Measurements from ENCODE around the gene MKNK2. TPM values are rescaled to one million over a fixed set of nuclear protein-coding genes. Genes with fewer than 3 reads are reported as not detected.

MKNK2 gene
- total and polyA plus RNA-seq, 2 of the 13 experiments (the other 11 are each of a cell fraction or from before 2014, with no cell fraction given) = 44.9 to 112 TPM

- TF ChIP-seq ZNF501 (CRISPR knock-in tag; IDR thresholded peaks at IDR 0.05) (peak; percentile 70; the same call in 1 of the 2 replicates), NFE2L2 (IDR thresholded peaks at IDR 0.05; ENCODE audit: low read length) (no peak), SPEN (CRISPR knock-in tag; IDR thresholded peaks at IDR 0.05; ENCODE audit: low read depth) (peak; percentile 91), IKZF1 (IDR thresholded peaks at IDR 0.05) (no peak), ZNF10 (CRISPR knock-in tag; IDR thresholded peaks at IDR 0.05; ENCODE audit: borderline replicate concordance, low read depth) (no peak), ZNF556 (CRISPR knock-in tag; IDR thresholded peaks at IDR 0.05; ENCODE audit: borderline replicate concordance) (no peak; the same call in 1 of the 2 replicates), ATF6 (CRISPR knock-in tag; conservative IDR thresholded peaks at IDR 0.05) (0 out of 2 replicates have a peak, but pooled peaks have one; percentile 81), ZNF674 (CRISPR knock-in tag; IDR thresholded peaks at IDR 0.05; ENCODE audit: low read depth) (no peak; the same call in 1 of the 2 replicates), REST (IDR thresholded peaks at IDR 0.05; ENCODE audit: borderline replicate concordance in 1 of 2, low read depth in 1 of 2, low read length in 2 of 2) (no peak), RORA (CRISPR knock-in tag; IDR thresholded peaks at IDR 0.05) (no peak), MTA3 (CRISPR knock-in tag; IDR thresholded peaks at IDR 0.05) (no peak), ZNF740 (CRISPR knock-in tag; IDR thresholded peaks at IDR 0.05) (no peak), PHF5A (CRISPR knock-in tag; IDR thresholded peaks at IDR 0.05; ENCODE audit: low read depth, unreplicated experiment) (peak; percentile 95), PRPF4 (IDR thresholded peaks at IDR 0.05; ENCODE audit: low read depth, low read length, poor library complexity, severe bottlenecking) (no peak), NR2F2 (IDR thresholded peaks at IDR 0.05; ENCODE audit: borderline replicate concordance, low read depth) (no peak), BRD4 (CRISPR knock-in tag; IDR thresholded peaks at IDR 0.05) (no peak), GMEB2 (CRISPR knock-in tag; IDR thresholded peaks at IDR 0.05; ENCODE audit: low read depth) (0 out of 2 replicates have a peak, but pooled peaks have one; percentile 42), ZNF619 (CRISPR knock-in tag; IDR thresholded peaks at IDR 0.05) (no peak; the same call in 1 of the 2 replicates), ZNF24 (IDR thresholded peaks at IDR 0.05) (0 out of 2 replicates have a peak, but pooled peaks have one; percentile 53), ZNF704 (CRISPR knock-in tag; IDR thresholded peaks at IDR 0.05; ENCODE audit: borderline replicate concordance) (no peak), SRSF9 (IDR thresholded peaks at IDR 0.05; ENCODE audit: borderline replicate concordance, insufficient read depth, low read depth, low read length, poor library complexity, severe bottlenecking) (no peak)
Observed at GRCh38 chr19:2096034-2096479, 45.0 kb upstream of the MKNK2 start, which contains the start of gene MOB3A (continued).

Data from HepG2 (cell line).